Testis (tissue), 2 donors: ENCODE data around the gene FAM131B.

Source experiments
- POLR2A ChIP-seq: fragments of 450-650 bp; IDR thresholded peaks from one replicate; pipeline ENCODE4 v1.6.1; 2017; ENCODE audit warnings: antibody characterized with exemption, mild to moderate bottlenecking, moderate library complexity
- TF ChIP-seq, protein P1 (sequence below), 3 experiments: fragments of 450-650 bp in 2 of 3; fragments of 200-600 bp in 1 of 3; sonication (generic) in 1 of 3; IDR thresholded peaks; one replicate each; pipeline ENCODE4 v1.5.1; 2016 to 2019; ENCODE audit warnings: antibody characterized with exemption in 3 of 3, mild to moderate bottlenecking in 2 of 3, moderate library complexity in 1 of 3

DNA sequence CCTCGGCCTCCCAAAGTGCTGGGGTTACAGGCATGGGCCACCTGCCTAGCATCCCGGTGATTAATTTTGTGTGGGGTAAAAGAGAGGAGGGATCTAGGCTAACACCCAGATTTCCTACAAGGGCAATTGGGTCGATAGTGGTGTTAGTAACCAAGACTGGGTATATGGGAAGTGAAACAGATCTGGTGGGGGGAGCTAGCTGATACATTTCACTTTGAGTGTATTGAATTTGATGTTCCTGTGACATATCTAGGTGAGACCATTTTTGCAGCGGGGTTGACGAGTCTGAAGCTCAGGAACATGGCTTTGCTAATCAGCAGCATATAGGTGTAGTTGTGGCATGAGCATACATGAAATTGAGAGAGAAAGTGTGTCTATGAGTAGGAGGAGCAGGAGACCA, 34.6 kb downstream of the FAM131B start:
- TF ChIP-seq, protein P1, sequence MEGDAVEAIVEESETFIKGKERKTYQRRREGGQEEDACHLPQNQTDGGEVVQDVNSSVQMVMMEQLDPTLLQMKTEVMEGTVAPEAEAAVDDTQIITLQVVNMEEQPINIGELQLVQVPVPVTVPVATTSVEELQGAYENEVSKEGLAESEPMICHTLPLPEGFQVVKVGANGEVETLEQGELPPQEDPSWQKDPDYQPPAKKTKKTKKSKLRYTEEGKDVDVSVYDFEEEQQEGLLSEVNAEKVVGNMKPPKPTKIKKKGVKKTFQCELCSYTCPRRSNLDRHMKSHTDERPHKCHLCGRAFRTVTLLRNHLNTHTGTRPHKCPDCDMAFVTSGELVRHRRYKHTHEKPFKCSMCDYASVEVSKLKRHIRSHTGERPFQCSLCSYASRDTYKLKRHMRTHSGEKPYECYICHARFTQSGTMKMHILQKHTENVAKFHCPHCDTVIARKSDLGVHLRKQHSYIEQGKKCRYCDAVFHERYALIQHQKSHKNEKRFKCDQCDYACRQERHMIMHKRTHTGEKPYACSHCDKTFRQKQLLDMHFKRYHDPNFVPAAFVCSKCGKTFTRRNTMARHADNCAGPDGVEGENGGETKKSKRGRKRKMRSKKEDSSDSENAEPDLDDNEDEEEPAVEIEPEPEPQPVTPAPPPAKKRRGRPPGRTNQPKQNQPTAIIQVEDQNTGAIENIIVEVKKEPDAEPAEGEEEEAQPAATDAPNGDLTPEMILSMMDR (IDR thresholded peaks at IDR 0.05): no peak
- no peak for TF ChIP-seq POLR2A
